Colonic mucosa (tissue), 4 donors: ENCODE results near the gene NPAS3. TPM values are rescaled to one million over a fixed set of nuclear protein-coding genes. Genes with fewer than 3 reads are reported as not detected.

ENCODE experiments used
- DNase-seq: peaks from one replicate; pipeline ENCODE4 v3.0.0-alpha.2; 2020
- H3K27ac ChIP-seq: fragments of 200-600 bp; one replicate; pipeline ENCODE4 v1.8.0; 2021
- H3K27me3 ChIP-seq: fragments of 200-600 bp; one replicate; pipeline ENCODE4 v1.8.0; 2021
- H3K36me3 ChIP-seq: fragments of 200-600 bp; one replicate; pipeline ENCODE4 v1.8.0; 2021
- H3K4me1 ChIP-seq: fragments of 200-600 bp; one replicate; pipeline ENCODE4 v1.8.0; 2021; ENCODE audit warnings: mild to moderate bottlenecking
- H3K4me3 ChIP-seq: fragments of 200-600 bp; one replicate; pipeline ENCODE4 v1.8.0; 2021
- H3K9ac ChIP-seq, 2 donors: one replicate each; pipeline ENCODE4 v1.7.0; 2013; ENCODE audit warnings: control low read depth in 2 of 2, low read depth in 2 of 2, low read length in 2 of 2
- H3K9me3 ChIP-seq: fragments of 200-600 bp; one replicate; pipeline ENCODE4 v1.8.0; 2021
- intact Hi-C: fragments of 100-400 bp; cut with DNase I; formaldehyde crosslinking; loops from one replicate; pipeline ENCODE4 v1.14.1; 2022
- total RNA-seq, 2 donors: library from RNA; stranded (reverse); fragmentation: NEBNext Ultra II Directional in 1 of 2; extraction: Animal tissue kit (Norgen Biotek cat#: 25700) in 1 of 2; gene quantifications; one replicate each; pipeline ENCODE4 v1.2.1, GENCODE V29; 2021
- TF ChIP-seq, protein P1 (sequence below): fragments of 200-600 bp; IDR thresholded peaks from one replicate; pipeline ENCODE4 v1.8.0; 2022; ENCODE audit warnings: antibody characterized with exemption, mild to moderate bottlenecking
- donor health status: healthy.
- donor health status: DM: no; HTN: no; CAD: no.
- donor health status: DM: no; HTN: no; CAD: no.

The NPAS3 gene
- total RNA-seq, 2 donors from 2014 or later, result 0.79 to 1.6 TPM

DNA sequence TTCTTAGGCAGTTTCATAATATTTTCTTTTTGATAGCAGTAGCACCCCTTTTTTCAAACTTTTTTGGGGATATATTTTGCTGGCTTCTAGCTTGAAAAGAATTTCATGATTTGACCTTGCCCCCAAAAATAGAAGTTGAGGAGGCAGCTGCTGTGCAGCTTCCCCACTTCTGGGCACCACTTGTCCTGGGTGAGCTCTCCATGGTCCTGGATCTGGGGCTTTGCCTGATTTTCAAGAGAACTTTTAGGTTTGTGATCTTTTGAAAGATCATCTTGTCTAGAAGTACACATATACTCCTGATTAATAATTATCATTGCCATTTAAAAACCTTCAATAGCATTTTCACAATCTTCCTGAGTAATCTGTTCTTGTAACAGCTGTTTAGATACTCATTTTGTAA lies 271.6 kb downstream of the NPAS3 start:
- intact Hi-C loops, result no loop called here

GRCh38 chr14:33218026-33218425 lies 279.3 kb downstream of the NPAS3 start:
- no peaks in the 10 kb centered on the region for H3K4me1 ChIP-seq
- intact Hi-C loops, result no loop called here
- TF ChIP-seq, protein P1, sequence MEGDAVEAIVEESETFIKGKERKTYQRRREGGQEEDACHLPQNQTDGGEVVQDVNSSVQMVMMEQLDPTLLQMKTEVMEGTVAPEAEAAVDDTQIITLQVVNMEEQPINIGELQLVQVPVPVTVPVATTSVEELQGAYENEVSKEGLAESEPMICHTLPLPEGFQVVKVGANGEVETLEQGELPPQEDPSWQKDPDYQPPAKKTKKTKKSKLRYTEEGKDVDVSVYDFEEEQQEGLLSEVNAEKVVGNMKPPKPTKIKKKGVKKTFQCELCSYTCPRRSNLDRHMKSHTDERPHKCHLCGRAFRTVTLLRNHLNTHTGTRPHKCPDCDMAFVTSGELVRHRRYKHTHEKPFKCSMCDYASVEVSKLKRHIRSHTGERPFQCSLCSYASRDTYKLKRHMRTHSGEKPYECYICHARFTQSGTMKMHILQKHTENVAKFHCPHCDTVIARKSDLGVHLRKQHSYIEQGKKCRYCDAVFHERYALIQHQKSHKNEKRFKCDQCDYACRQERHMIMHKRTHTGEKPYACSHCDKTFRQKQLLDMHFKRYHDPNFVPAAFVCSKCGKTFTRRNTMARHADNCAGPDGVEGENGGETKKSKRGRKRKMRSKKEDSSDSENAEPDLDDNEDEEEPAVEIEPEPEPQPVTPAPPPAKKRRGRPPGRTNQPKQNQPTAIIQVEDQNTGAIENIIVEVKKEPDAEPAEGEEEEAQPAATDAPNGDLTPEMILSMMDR, result no peak
- no peaks in the 10 kb centered on the region for H3K27me3 ChIP-seq
- no peak for DNase-seq
- H3K36me3 ChIP-seq, result no peaks in the 10 kb centered on the region
- H3K27ac ChIP-seq, result no peak overlapping the region
- no peaks in the 10 kb centered on the region for H3K9me3 ChIP-seq
- no peak overlapping the region for H3K4me3 ChIP-seq
- H3K9ac ChIP-seq, result no peak overlapping the region

More for the DNA sequence above, 271.6 kb downstream of the NPAS3 start:
- Histone ChIP-seq H3K4me1 (no peaks in the 10 kb centered on the region), H3K27ac (no peak overlapping the region), H3K9me3 (no peaks in the 10 kb centered on the region), H3K4me3 (no peak overlapping the region), H3K9ac (no peak overlapping the region), H3K27me3 (no peaks in the 10 kb centered on the region), H3K36me3 (no peaks in the 10 kb centered on the region)
- TF ChIP-seq, protein P1, result no peak
- no peak for DNase-seq

GRCh38 chr14:33219957-33220356 lies 281.3 kb downstream of the NPAS3 start:
- Histone ChIP-seq H3K36me3 (no peaks in the 10 kb centered on the region), H3K27me3 (no peaks in the 10 kb centered on the region), H3K27ac (no peak overlapping the region), H3K9ac (no peak overlapping the region), H3K4me1 (no peaks in the 10 kb centered on the region), H3K4me3 (no peak overlapping the region), H3K9me3 (no peaks in the 10 kb centered on the region)
- intact Hi-C loops, result no loop called here
- no peak for DNase-seq
- TF ChIP-seq, protein P1, result no peak

GRCh38 chr14:33229269-33229929 lies 290.7 kb downstream of the NPAS3 start:
- H3K4me3 ChIP-seq, result no peak overlapping the region
- TF ChIP-seq, protein P1, result no peak
- H3K36me3 ChIP-seq, result no peaks in the 10 kb centered on the region
- no peaks in the 10 kb centered on the region for H3K27me3 ChIP-seq
- H3K9ac ChIP-seq, result no peak overlapping the region
- no peaks in the 10 kb centered on the region for H3K9me3 ChIP-seq
- H3K4me1 ChIP-seq, result no peaks in the 10 kb centered on the region
- H3K27ac ChIP-seq, result no peak overlapping the region
- intact Hi-C loops, result no loop called here
- no peak for DNase-seq

DNA sequence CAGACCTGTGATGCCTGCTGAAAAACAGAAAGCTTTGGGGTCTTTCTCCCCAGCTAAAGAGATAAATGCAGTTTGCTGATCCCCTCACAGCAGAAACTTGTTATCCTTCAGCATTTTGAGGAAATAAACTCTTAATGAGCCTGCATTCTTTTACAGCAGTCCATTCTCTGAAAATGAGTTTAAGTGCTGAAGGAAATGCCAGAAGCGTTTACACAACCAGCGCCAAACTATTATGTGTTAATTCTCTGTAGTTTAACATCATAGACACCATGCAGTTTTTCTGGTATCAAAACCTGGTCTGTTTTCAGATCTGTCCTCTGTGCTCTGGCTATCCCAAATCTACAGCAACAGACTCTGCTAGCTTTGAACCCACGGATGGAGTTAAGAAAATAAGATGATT lies 291.3 kb downstream of the NPAS3 start:
- no peak for DNase-seq
- Histone ChIP-seq H3K27me3 (no peaks in the 10 kb centered on the region), H3K27ac (no peak overlapping the region), H3K36me3 (no peaks in the 10 kb centered on the region), H3K4me3 (no peak overlapping the region), H3K9me3 (no peaks in the 10 kb centered on the region), H3K9ac (no peak overlapping the region), H3K4me1 (no peaks in the 10 kb centered on the region)
- intact Hi-C loops, result no loop called here
- TF ChIP-seq, protein P1, result no peak
